Measurements from ENCODE around the gene MRAS. TPM values are rescaled to one million over a fixed set of nuclear protein-coding genes. Genes with fewer than 3 reads are reported as not detected.

Gene MRAS
- total RNA-seq, 1 donor from 2014 or later, result 41.6 TPM

DNA sequence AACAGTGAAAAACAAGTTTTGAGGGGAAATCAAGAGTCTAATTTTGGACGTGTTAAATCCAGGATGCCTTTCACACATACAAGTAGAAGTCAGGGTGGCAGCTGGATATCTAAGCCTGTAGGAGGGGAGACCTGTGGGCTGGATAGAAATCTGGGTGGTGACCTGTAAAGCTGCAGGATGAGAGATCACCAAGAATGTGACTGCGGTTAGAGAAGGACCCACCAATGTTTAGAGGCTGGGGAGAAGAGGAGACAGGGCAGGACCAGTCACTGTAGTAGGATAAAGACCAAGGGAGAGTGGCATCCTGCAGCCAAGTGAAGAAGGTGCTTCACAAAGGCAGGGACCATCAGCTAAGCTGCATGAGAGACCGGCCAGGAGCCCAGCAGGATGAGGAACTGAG is 36.2 kb downstream of the MRAS start:
- H3K27ac Mint-ChIP-seq, result peak overlapping the region; percentile 2
- H3K4me1 Mint-ChIP-seq (ENCODE audit: unreplicated experiment), result peaks cover 15% of the 10 kb centered on the region
- H3K4me3 Mint-ChIP-seq, result no peak overlapping the region
- H3K27me3 Mint-ChIP-seq, result no peaks in the 10 kb centered on the region
- peaks cover 5% of the 10 kb centered on the region for H3K9me3 Mint-ChIP-seq
- H3K36me3 Mint-ChIP-seq, result peaks cover 14% of the 10 kb centered on the region
- no peak for DNase-seq (ENCODE audit: extremely low spot score, unreplicated experiment)
- TF ChIP-seq, protein P1, sequence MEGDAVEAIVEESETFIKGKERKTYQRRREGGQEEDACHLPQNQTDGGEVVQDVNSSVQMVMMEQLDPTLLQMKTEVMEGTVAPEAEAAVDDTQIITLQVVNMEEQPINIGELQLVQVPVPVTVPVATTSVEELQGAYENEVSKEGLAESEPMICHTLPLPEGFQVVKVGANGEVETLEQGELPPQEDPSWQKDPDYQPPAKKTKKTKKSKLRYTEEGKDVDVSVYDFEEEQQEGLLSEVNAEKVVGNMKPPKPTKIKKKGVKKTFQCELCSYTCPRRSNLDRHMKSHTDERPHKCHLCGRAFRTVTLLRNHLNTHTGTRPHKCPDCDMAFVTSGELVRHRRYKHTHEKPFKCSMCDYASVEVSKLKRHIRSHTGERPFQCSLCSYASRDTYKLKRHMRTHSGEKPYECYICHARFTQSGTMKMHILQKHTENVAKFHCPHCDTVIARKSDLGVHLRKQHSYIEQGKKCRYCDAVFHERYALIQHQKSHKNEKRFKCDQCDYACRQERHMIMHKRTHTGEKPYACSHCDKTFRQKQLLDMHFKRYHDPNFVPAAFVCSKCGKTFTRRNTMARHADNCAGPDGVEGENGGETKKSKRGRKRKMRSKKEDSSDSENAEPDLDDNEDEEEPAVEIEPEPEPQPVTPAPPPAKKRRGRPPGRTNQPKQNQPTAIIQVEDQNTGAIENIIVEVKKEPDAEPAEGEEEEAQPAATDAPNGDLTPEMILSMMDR (conservative IDR thresholded peaks at IDR 0.05), result no peak

DNA sequence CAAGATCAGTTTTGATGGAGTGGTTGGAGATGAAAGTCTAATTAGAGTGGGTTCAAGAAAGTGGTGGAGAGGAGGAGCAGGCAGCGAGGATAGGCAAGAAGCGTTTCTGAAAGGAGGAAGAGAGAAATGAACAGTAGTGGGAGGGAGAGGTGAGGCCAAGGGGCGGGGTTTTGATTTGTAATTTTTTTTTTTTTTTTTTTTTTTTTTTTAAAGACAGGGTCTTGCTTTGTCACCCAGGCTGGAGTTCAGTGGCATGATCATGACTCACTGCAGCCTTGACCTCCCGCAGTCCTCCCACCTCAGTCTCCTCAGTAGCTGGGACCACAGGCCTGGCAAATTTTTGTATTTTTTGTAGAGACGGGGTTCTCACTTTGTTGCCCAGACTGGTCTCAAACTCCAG is 36.6 kb downstream of the MRAS start:
- Mint-ChIP-seq H3K27me3 (no peaks in the 10 kb centered on the region), H3K9me3 (peaks cover 5% of the 10 kb centered on the region), H3K36me3 (peaks cover 14% of the 10 kb centered on the region), H3K27ac (no peak overlapping the region), H3K4me3 (no peak overlapping the region), H3K4me1 (ENCODE audit: unreplicated experiment) (peaks cover 15% of the 10 kb centered on the region)
- DNase-seq (ENCODE audit: extremely low spot score, unreplicated experiment), result no peak
- TF ChIP-seq, protein P1 (conservative IDR thresholded peaks at IDR 0.05), result no peak

DNA sequence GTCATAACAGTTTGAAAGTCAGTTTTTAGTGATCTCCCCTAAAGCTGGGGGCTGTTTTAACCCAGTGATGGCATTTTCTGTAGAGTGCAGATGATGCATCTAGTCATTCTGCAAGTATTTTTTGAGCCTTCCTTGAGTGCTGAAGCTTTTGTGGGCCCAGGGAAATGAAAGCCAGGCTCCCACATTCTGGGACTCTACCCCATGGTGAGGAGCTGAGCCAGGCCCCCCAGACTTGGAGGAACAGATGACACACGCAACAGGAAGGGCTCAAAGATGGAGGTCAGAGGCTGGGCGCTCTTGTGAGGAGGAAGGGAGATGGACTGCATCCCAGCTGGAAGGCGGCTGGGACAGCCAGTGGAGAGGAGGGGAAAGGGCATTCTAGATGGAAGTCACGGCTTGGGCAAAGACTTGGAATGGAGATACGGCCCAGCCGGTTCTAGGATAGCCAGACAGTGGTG is 40.8 kb downstream of the MRAS start:
- Mint-ChIP-seq H3K9me3 (peaks cover 3% of the 10 kb centered on the region), H3K4me1 (ENCODE audit: unreplicated experiment) (peaks cover 18% of the 10 kb centered on the region), H3K36me3 (peaks cover 7% of the 10 kb centered on the region), H3K27me3 (peaks cover 3% of the 10 kb centered on the region), H3K27ac (no peak overlapping the region), H3K4me3 (no peak overlapping the region)
- TF ChIP-seq, protein P1 (conservative IDR thresholded peaks at IDR 0.05), result no peak
- no peak for DNase-seq (ENCODE audit: extremely low spot score, unreplicated experiment)

DNA sequence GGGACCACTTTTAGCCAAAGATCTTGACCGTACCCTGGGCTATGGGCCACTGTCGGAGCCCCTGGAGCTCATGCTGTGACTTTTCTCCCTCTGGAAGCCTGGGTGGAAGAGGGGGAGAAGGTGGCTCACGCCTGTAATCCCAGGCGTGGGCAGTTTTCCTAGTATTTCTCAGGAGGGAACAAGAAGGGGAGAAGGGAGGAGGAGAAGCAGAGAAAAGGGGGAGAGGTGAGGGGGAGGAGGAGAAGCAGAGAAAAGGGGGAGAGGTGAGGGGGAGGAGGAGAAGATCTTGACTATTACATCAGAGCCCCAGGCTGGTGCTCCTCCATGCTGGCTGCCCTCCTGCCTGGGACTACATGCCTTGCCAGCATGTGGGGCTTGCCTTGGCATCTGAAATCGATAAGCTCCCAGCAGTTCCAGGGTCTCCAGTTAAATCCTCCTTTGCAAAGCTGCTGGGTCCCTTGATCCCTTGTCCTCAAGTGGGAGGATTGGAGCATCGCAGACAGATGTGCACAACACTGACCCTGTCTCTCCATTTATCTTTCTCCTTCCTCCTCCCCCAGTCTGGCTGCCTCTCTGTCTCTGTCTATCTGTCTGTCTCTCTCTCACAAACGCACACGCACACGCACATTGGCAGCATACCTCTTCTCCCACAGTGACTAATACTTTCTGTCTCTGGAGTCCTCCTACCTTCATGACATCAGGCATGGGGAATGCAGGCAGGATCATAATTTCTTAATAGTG is 41.6 kb downstream of the MRAS start:
- Mint-ChIP-seq H3K4me3 (no peak overlapping the region), H3K9me3 (no peaks in the 10 kb centered on the region), H3K4me1 (ENCODE audit: unreplicated experiment) (peaks cover 12% of the 10 kb centered on the region), H3K27me3 (peaks cover 3% of the 10 kb centered on the region), H3K27ac (peak overlapping the region; percentile 83), H3K36me3 (no peaks in the 10 kb centered on the region)
- TF ChIP-seq, protein P1 (conservative IDR thresholded peaks at IDR 0.05), result no peak
- DNase-seq (ENCODE audit: extremely low spot score, unreplicated experiment), result no peak

DNA sequence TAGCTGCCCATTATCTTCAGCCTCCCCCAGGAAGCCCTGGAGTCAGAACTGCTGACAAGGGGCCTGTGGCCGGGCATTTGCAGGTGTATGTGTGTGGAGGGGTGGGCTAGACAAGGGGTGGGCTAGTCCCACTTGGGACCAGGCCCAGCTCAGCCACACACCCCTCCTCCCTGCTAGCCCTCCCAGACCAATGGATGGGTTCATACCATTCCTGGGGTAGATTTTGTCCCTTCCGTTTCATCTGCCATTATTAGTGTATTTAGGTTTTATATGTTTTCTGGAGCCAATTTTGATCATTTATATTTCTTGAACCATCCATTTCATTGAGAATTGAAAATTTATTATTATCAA is 42.2 kb downstream of the MRAS start:
- no peaks in the 10 kb centered on the region for H3K9me3 Mint-ChIP-seq
- TF ChIP-seq, protein P1 (conservative IDR thresholded peaks at IDR 0.05), result no peak
- peaks cover 3% of the 10 kb centered on the region for H3K36me3 Mint-ChIP-seq
- no peak for DNase-seq (ENCODE audit: extremely low spot score, unreplicated experiment)
- H3K4me3 Mint-ChIP-seq, result no peak overlapping the region
- peak overlapping the region; percentile 83 for H3K27ac Mint-ChIP-seq
- H3K27me3 Mint-ChIP-seq, result peaks cover 3% of the 10 kb centered on the region
- peaks cover 13% of the 10 kb centered on the region for H3K4me1 Mint-ChIP-seq (ENCODE audit: unreplicated experiment)

All from type B pancreatic cell (in vitro differentiated cells).